GM12872 (cell line): Measurements from ENCODE around the gene PTPRG.

Experiments used
- TF ChIP-seq, protein P1 (sequence below): IDR thresholded peaks from 3 replicates; pipeline ENCODE4 v1.5.1; 2011; ENCODE audit warnings: low read depth, mild to moderate bottlenecking, low read length, moderate library complexity; ENCODE audit not compliant: insufficient read depth

PTPRG gene

DNA sequence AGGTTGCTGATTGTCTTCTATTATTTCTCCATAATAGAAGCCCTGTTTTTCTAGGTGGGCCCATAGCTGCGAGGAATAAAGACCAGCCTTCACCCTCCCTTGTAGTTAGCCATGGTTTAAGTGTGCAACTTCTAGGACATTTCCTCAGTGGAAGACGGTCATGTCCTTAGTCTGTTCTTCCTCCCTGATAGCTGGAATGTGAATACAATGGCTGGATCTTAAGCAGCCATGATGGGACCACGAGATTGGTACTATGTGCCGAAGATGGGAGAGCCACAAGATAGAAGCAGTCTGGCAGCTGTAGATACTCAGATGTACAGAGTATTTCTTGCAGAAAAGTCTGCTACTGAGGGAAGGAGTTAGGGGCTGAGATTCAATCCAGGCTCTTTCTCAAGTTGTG, 152.9 kb downstream of the PTPRG start:
- TF ChIP-seq, protein P1, sequence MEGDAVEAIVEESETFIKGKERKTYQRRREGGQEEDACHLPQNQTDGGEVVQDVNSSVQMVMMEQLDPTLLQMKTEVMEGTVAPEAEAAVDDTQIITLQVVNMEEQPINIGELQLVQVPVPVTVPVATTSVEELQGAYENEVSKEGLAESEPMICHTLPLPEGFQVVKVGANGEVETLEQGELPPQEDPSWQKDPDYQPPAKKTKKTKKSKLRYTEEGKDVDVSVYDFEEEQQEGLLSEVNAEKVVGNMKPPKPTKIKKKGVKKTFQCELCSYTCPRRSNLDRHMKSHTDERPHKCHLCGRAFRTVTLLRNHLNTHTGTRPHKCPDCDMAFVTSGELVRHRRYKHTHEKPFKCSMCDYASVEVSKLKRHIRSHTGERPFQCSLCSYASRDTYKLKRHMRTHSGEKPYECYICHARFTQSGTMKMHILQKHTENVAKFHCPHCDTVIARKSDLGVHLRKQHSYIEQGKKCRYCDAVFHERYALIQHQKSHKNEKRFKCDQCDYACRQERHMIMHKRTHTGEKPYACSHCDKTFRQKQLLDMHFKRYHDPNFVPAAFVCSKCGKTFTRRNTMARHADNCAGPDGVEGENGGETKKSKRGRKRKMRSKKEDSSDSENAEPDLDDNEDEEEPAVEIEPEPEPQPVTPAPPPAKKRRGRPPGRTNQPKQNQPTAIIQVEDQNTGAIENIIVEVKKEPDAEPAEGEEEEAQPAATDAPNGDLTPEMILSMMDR = no peak

DNA sequence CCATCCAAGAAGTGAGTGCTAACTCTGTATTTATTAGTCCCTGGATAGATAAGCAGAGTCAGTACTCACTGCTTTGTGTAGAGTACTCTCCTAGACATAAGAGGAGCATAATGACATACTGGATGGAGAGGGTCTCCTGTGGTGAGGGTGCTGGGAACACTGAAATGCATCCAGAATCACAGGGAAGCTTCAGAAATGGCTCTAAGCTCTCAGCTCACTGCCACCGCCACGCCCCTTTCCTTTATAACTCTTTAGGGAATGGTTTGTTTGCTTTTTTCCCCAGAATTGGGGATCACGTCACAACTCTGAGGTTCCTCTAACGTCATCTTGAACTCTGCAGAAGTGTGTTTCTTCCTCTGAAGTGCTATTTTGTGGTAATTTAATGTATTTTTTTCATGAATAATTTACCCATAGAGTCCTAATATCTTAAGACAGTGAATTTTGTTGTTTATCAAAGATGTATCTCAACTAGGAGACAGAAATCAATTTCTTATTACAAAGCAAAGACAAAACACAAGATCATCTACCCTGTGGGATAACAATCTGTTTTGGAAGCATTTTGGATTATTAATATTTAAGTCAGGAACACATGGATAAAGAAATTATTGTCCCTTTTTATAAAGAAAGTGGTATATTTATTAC, 154.6 kb downstream of the PTPRG start:
- TF ChIP-seq, protein P1 = no peak

DNA sequence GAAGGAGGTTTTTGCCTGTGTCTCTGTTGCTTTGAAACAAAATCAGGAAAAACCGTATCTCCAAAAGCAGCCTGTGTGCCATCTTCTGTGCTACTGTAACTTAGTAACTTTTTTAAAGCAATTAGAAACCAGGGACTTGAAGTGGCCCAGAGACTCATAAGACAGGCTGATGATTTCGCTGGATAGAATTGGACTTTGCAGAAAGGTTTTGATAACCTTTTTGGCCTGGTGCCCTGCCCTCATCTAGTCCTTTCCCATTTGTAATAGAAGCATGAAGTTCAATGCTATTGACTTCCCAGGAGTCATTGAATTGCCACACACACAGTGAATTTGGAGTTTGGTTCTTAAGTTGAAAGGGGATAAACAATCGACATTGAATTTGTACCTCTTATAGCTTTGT, 157.2 kb downstream of the PTPRG start:
- TF ChIP-seq, protein P1 = no peak

DNA sequence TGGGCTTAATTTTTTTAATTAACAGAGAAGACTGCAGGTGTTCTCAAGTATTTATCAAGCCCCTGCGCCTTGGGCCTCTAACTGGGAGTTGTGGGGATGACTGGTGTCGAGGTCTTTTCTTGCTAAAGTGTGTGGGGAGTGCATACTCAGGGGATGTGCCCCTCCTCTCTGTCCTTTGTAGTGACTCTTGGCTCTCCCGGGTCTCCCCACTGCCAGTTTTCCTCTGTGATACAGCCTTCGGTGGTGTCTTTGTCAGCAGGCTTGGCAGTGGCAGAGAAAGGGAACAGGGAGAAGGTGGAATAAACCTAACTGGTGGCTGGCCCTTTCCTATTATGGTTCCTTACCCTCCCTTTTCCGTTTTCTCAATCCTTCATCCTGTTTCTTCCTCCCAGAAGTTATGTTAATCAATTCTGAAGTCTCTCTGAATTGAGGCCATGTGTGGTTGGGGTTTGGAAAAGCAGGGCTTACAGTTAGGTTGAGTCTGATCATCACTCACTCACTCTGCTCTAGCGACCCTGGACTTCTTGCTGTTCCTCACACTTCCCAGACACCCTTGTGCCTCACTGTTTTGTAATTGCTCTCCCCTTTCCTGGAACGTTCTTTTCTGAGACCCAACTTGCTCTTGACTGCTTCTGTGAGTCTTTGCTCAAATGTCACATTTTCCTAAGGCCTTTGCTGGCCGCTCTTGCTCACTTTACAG, 158.1 kb downstream of the PTPRG start:
- TF ChIP-seq, protein P1 = no peak

DNA sequence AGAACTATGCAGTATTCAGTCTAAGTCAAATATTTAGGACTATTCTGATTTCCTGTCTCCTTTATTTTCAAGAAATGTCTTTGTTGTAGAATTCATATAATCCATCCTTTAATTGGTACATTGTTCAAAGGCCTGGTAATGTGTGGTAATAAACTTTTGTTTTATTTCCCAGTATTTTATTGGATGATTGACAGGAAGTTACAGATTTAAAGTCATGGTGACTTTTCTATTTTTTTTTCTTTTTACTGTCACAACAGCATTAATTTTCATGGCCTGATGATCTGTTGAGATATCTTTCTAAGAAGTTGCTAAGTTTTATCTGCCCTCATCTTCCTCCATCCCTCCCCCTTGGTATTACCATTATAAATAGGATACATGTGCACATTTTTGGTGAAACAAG, 161.7 kb downstream of the PTPRG start:
- TF ChIP-seq, protein P1 = no peak

DNA sequence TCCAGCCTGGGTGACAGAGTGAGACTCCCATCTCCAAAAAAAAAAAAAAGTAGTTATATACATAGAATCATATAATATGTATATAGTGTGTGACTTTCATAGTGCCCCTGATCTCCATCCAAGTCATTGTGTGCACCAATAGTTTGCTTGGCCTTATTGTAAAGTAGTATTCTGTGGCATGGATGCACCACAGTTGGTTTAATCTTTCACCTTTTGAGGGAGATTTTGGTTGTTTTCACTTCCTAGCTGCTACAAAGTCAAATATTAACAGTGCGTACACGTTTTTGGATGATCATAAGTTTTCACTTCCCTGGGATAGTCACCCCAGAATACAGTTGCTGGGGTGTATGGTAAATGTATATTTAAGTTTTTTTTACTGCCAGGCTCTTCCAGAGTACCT, 162.8 kb downstream of the PTPRG start:
- TF ChIP-seq, protein P1 = no peak

DNA sequence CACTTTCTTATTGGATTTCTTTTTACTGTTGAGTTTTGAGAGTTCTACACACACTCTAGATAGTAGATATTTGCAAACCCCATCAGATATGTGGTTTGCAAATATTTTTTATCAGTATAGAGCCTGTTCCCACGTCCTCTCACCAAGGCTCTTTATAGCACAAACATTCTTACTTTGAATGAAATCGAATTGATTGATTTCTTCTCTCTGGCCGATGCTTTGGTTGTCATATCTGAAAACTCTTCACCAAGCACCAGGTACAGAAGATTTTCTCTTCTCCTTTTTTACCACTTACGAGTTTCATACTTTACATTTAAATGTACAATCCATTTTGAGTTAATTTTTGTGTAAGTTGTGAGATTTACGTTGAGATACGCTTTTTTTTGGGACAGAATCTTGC, 163.4 kb downstream of the PTPRG start:
- TF ChIP-seq, protein P1 = no peak
